Activated T-cell treated with anti-CD3 and anti-CD28 coated beads, Interleukin-2, amount 50 U/mL, for 72 hours (primary cell): ENCODE measurements around the gene MAP3K10. TPM values are rescaled to one million over a fixed set of nuclear protein-coding genes. Genes with fewer than 3 reads are reported as not detected.
A peak's percentile ranks its signal among the peaks of the same experiment; 100 is the strongest.
"Not testable (repeated sequence)": the region's sequence is repeated elsewhere in the genome, so short reads cannot be mapped to it uniquely, and the experiment has no call there.

Experiments used
- ATAC-seq, 2 donors: fragments of 150-1000 bp; cut with Tn5 transposase; replicated peaks in 1 of 2; 2 replicates each; pipeline ENCODE4 v1.10.0; 2021; ENCODE audit warnings: moderate library complexity in 2 of 2, mild to moderate bottlenecking in 1 of 2
- DNase-seq, 2 donors: peaks; one replicate each; pipeline ENCODE4 v3.0.0; 2021 to 2022; ENCODE audit warnings: mixed read lengths in 1 of 2
- H3K27ac Mint-ChIP-seq: one replicate; pipeline ENCODE4 v1.8.0; 2022; ENCODE audit warnings: mild to moderate bottlenecking, moderate library complexity, mixed read lengths
- H3K27me3 Mint-ChIP-seq: one replicate; pipeline ENCODE4 v1.8.0; 2022; ENCODE audit warnings: low read depth, mixed read lengths
- H3K36me3 Mint-ChIP-seq, 2 donors: one replicate each; pipeline ENCODE4 v1.8.0; 2022; ENCODE audit warnings: mixed read lengths in 2 of 2, mild to moderate bottlenecking in 1 of 2; ENCODE audit not compliant: insufficient read depth in 2 of 2
- H3K4me1 Mint-ChIP-seq: one replicate; pipeline ENCODE4 v1.8.0; 2022; ENCODE audit warnings: low read depth, mixed read lengths
- H3K4me3 Mint-ChIP-seq, 2 donors: one replicate each; pipeline ENCODE4 v1.8.0; 2022; ENCODE audit warnings: mild to moderate bottlenecking in 2 of 2, mixed read lengths in 2 of 2, moderate library complexity in 2 of 2
- H3K9me3 Mint-ChIP-seq, 2 donors: one replicate each; pipeline ENCODE4 v1.8.0; 2022; ENCODE audit warnings: mixed read lengths in 2 of 2
- total RNA-seq, 2 donors: library from RNA; stranded (reverse); gene quantifications; one replicate each; pipeline ENCODE4 v1.2.3, GENCODE V29; 2022

The MAP3K10 gene
- 10 to 100 TPM; 12.7 to 22.0 TPM for total RNA-seq

- Mint-ChIP-seq H3K4me3 (peak within 1 kb of the TSS; percentile 87 to 97), H3K27me3 (no peaks in the 10 kb centered on the region), H3K27ac (peak within 1 kb of the TSS; percentile 96), H3K9me3 (no peaks in the 10 kb centered on the region), H3K4me1 (peaks cover 29% of the 10 kb centered on the region), H3K36me3 (no peaks in the 10 kb centered on the region)
- peak; percentile 87 to 89 for DNase-seq
- ATAC-seq = peak; percentile 87 to 89
Measured at GRCh38 chr19:40190891-40191835, at the start of gene MAP3K10. MAP3K10 (plus strand) TSS chr19:40191426; CDS start chr19:40192032, 606 bp downstream.

- H3K4me3 Mint-ChIP-seq = no peak overlapping the region
- no peak for DNase-seq
- peaks cover under 1% of the 10 kb centered on the region for H3K27me3 Mint-ChIP-seq
- no peaks in the 10 kb centered on the region for H3K9me3 Mint-ChIP-seq
- H3K4me1 Mint-ChIP-seq = peaks cover 30% of the 10 kb centered on the region
- no peak for ATAC-seq
- H3K36me3 Mint-ChIP-seq = no peaks in the 10 kb centered on the region
- no peak overlapping the region for H3K27ac Mint-ChIP-seq
Measured at GRCh38 chr19:40141551-40141950, 49.7 kb upstream of the MAP3K10 start.

- H3K4me1 Mint-ChIP-seq = peaks cover 47% of the 10 kb centered on the region
- no peaks in the 10 kb centered on the region for H3K27me3 Mint-ChIP-seq
- DNase-seq (peak; percentile 40 to 45), ATAC-seq (peak; percentile 64 to 66)
- peak overlapping the region; percentile 55 to 58 for H3K4me3 Mint-ChIP-seq
- H3K27ac Mint-ChIP-seq = peak overlapping the region; percentile 84
- H3K36me3 Mint-ChIP-seq = no peaks in the 10 kb centered on the region
- no peaks in the 10 kb centered on the region for H3K9me3 Mint-ChIP-seq
Measured at GRCh38 chr19:40143612-40144011, 47.6 kb upstream of the MAP3K10 start.

- Mint-ChIP-seq H3K4me3 (peak overlapping the region; percentile 60 to 72), H3K36me3 (no peaks in the 10 kb centered on the region), H3K27me3 (no peaks in the 10 kb centered on the region), H3K27ac (peak overlapping the region; percentile 68), H3K9me3 (no peaks in the 10 kb centered on the region), H3K4me1 (peaks cover 50% of the 10 kb centered on the region)
- ATAC-seq = peak; percentile 55 to 57
- no peak for DNase-seq
Measured at GRCh38 chr19:40144151-40144550, 47.1 kb upstream of the MAP3K10 start.

- Mint-ChIP-seq H3K27ac (peak overlapping the region; percentile 3), H3K4me3 (peak overlapping the region; percentile 21 to 39), H3K36me3 (no peaks in the 10 kb centered on the region), H3K27me3 (no peaks in the 10 kb centered on the region), H3K4me1 (peaks cover 58% of the 10 kb centered on the region), H3K9me3 (no peaks in the 10 kb centered on the region)
- ATAC-seq (peak; percentile 42 to 51), DNase-seq (no peak)
Measured at GRCh38 chr19:40144947-40145748, 46.1 kb upstream of the MAP3K10 start.

- not testable (repeated sequence) for H3K27ac Mint-ChIP-seq, H3K27me3 Mint-ChIP-seq, H3K9me3 Mint-ChIP-seq, ATAC-seq, H3K4me3 Mint-ChIP-seq, DNase-seq, H3K36me3 Mint-ChIP-seq
- H3K4me1 Mint-ChIP-seq = peaks cover 58% of the 10 kb centered on the region
Measured at GRCh38 chr19:40145749-40146029, 45.5 kb upstream of the MAP3K10 start.

GRCh38 chr19:40147338-40147692, 43.9 kb upstream of the MAP3K10 start:
- Mint-ChIP-seq H3K36me3 (no peaks in the 10 kb centered on the region), H3K9me3 (no peaks in the 10 kb centered on the region), H3K27me3 (no peaks in the 10 kb centered on the region), H3K27ac (no peak overlapping the region), H3K4me3 (peak overlapping the region in 1 of 2 donors; percentile 33), H3K4me1 (peaks cover 58% of the 10 kb centered on the region)
- ATAC-seq (no peak), DNase-seq (no peak)

- peak overlapping the region; percentile 19 to 33 for H3K4me3 Mint-ChIP-seq
- peaks cover 58% of the 10 kb centered on the region for H3K4me1 Mint-ChIP-seq
- DNase-seq = no peak
- H3K27ac Mint-ChIP-seq = no peak overlapping the region
- ATAC-seq = peak; percentile 55 to 57
- no peaks in the 10 kb centered on the region for H3K27me3 Mint-ChIP-seq
- H3K36me3 Mint-ChIP-seq = no peaks in the 10 kb centered on the region
- no peaks in the 10 kb centered on the region for H3K9me3 Mint-ChIP-seq
Measured at GRCh38 chr19:40147693-40148347, 43.4 kb upstream of the MAP3K10 start.

GRCh38 chr19:40149501-40149900, 41.7 kb upstream of the MAP3K10 start:
- DNase-seq (no peak), ATAC-seq (no peak)
- no peak overlapping the region for H3K4me3 Mint-ChIP-seq
- H3K36me3 Mint-ChIP-seq = no peaks in the 10 kb centered on the region
- no peaks in the 10 kb centered on the region for H3K27me3 Mint-ChIP-seq
- H3K9me3 Mint-ChIP-seq = no peaks in the 10 kb centered on the region
- no peak overlapping the region for H3K27ac Mint-ChIP-seq
- H3K4me1 Mint-ChIP-seq = peaks cover 43% of the 10 kb centered on the region

- no peak for ATAC-seq
- H3K4me1 Mint-ChIP-seq = peaks cover 38% of the 10 kb centered on the region
- H3K9me3 Mint-ChIP-seq = no peaks in the 10 kb centered on the region
- DNase-seq = no peak
- no peaks in the 10 kb centered on the region for H3K27me3 Mint-ChIP-seq
- H3K4me3 Mint-ChIP-seq = no peak overlapping the region
- no peak overlapping the region for H3K27ac Mint-ChIP-seq
- H3K36me3 Mint-ChIP-seq = no peaks in the 10 kb centered on the region
Measured at GRCh38 chr19:40150170-40150569, 41.1 kb upstream of the MAP3K10 start.

GRCh38 chr19:40154121-40154680, 37.0 kb upstream of the MAP3K10 start:
- H3K27me3 Mint-ChIP-seq = no peaks in the 10 kb centered on the region
- no peaks in the 10 kb centered on the region for H3K9me3 Mint-ChIP-seq
- H3K27ac Mint-ChIP-seq = no peak overlapping the region
- H3K4me3 Mint-ChIP-seq = no peak overlapping the region
- H3K4me1 Mint-ChIP-seq = peaks cover 15% of the 10 kb centered on the region
- H3K36me3 Mint-ChIP-seq = no peaks in the 10 kb centered on the region
- ATAC-seq (no peak), DNase-seq (no peak)

GRCh38 chr19:40155749-40156265, 35.4 kb upstream of the MAP3K10 start:
- Mint-ChIP-seq H3K4me3 (no peak overlapping the region), H3K36me3 (no peaks in the 10 kb centered on the region), H3K27ac (no peak overlapping the region), H3K27me3 (no peaks in the 10 kb centered on the region), H3K4me1 (peaks cover 8% of the 10 kb centered on the region), H3K9me3 (no peaks in the 10 kb centered on the region)
- ATAC-seq = no peak
- no peak for DNase-seq
